HCEC 1CT (cell line): ENCODE data around the gene CCDC149.

Source experiments
- DNase-seq: peaks from one replicate; pipeline ENCODE4 v3.0.0-alpha.2; 2017

The CCDC149 gene

GRCh38 chr4:24877868-24878635, 34.8 kb downstream of the CCDC149 start:
- no peak for DNase-seq

GRCh38 chr4:24876431-24876830, 36.4 kb downstream of the CCDC149 start:
- DNase-seq, result no peak

GRCh38 chr4:24872720-24873119, 40.1 kb downstream of the CCDC149 start:
- no peak for DNase-seq

- DNase-seq, result no peak
These were observed 41.6 kb downstream of the CCDC149 start for GRCh38 chr4:24871210-24871609.

GRCh38 chr4:24867766-24868296, 45.0 kb downstream of the CCDC149 start:
- DNase-seq, result no peak

GRCh38 chr4:24867251-24867650, 45.6 kb downstream of the CCDC149 start:
- DNase-seq, result no peak

- no peak for DNase-seq
These were observed 47.4 kb downstream of the CCDC149 start for GRCh38 chr4:24865401-24865800.

- DNase-seq, result no peak
These were observed 49.0 kb downstream of the CCDC149 start for GRCh38 chr4:24863799-24864198.

- DNase-seq, result no peak
These were observed 50.6 kb downstream of the CCDC149 start for GRCh38 chr4:24862073-24862751.

GRCh38 chr4:24858550-24858949, 54.3 kb downstream of the CCDC149 start:
- no peak for DNase-seq

- DNase-seq, result peak; percentile 51
These were observed 54.8 kb downstream of the CCDC149 start for GRCh38 chr4:24858026-24858425.

- DNase-seq, result peak; percentile 10
These were observed 56.3 kb downstream of the CCDC149 start for GRCh38 chr4:24856586-24856985.

GRCh38 chr4:24855741-24856140, 57.1 kb downstream of the CCDC149 start:
- DNase-seq, result no peak

- peak; percentile 59 for DNase-seq
These were observed 59.7 kb downstream of the CCDC149 start for GRCh38 chr4:24853142-24853541.

GRCh38 chr4:24850674-24851073, 62.2 kb downstream of the CCDC149 start:
- peak; percentile 76 for DNase-seq

GRCh38 chr4:24849756-24850155, 63.1 kb downstream of the CCDC149 start:
- DNase-seq, result no peak

GRCh38 chr4:24849351-24849750, 63.5 kb downstream of the CCDC149 start:
- no peak for DNase-seq

GRCh38 chr4:24846716-24847115, 66.1 kb downstream of the CCDC149 start:
- no peak for DNase-seq

- no peak for DNase-seq
These were observed 66.9 kb downstream of the CCDC149 start for GRCh38 chr4:24845902-24846301.

- DNase-seq, result no peak
These were observed 67.7 kb downstream of the CCDC149 start for GRCh38 chr4:24845132-24845531.

GRCh38 chr4:24843096-24843495, 69.7 kb downstream of the CCDC149 start:
- no peak for DNase-seq

GRCh38 chr4:24842356-24842755, 70.5 kb downstream of the CCDC149 start:
- no peak for DNase-seq

GRCh38 chr4:24840826-24841543, 71.9 kb downstream of the CCDC149 start:
- no peak for DNase-seq

GRCh38 chr4:24840362-24840761, 72.5 kb downstream of the CCDC149 start:
- no peak for DNase-seq
